Measurements from ENCODE around the gene PPP1R3C.

- TF ChIP-seq CTCF (IDR thresholded peaks at IDR 0.05): no peak
- TF ChIP-seq POLR2AphosphoS5 (IDR thresholded peaks at IDR 0.05): no peak
Measured at GRCh38 chr10:91601212-91601611, 31.7 kb downstream of the PPP1R3C start.
